ENCODE measurements around the gene SUPT6H. TPM values are rescaled to one million over a fixed set of nuclear protein-coding genes. Genes with fewer than 3 reads are reported as not detected.

Gene SUPT6H
- total RNA-seq, 1 donor from 2014 or later: 36.5 TPM

GRCh38 chr17:28705728-28706334, 43.8 kb downstream of the SUPT6H start:
- Histone ChIP-seq H3K4me3 (ENCODE audit: low read length in 3 of 3) (no peak overlapping the region), H3K27ac (ENCODE audit: low read depth, low read length) (no peak overlapping the region), H3K9me3 (ENCODE audit: control insufficient read depth in 3 of 3, low read length in 3 of 3) (no peaks in the 10 kb centered on the region), H3K4me1 (ENCODE audit: control insufficient read depth in 3 of 3, insufficient read depth in 3 of 3, low read length in 3 of 3) (peaks cover 3 to 5% (median 4%) of the 10 kb centered on the region in 3 donors), H3K36me3 (ENCODE audit: control insufficient read depth in 3 of 3, insufficient read depth in 3 of 3, low read length in 3 of 3) (peaks cover 29 to 39% (median 34%) of the 10 kb centered on the region in 3 donors), H3K9ac (ENCODE audit: low read depth in 1 of 3, low read length in 3 of 3) (no peak overlapping the region), H3K27me3 (ENCODE audit: control insufficient read depth in 3 of 3, insufficient read depth in 3 of 3, low read length in 3 of 3) (no peaks in the 10 kb centered on the region)

GRCh38 chr17:28706471-28707338, 44.7 kb downstream of the SUPT6H start:
- Histone ChIP-seq H3K36me3 (ENCODE audit: control insufficient read depth in 3 of 3, insufficient read depth in 3 of 3, low read length in 3 of 3) (peaks cover 21 to 30% (median 26%) of the 10 kb centered on the region in 3 donors), H3K27me3 (ENCODE audit: control insufficient read depth in 3 of 3, insufficient read depth in 3 of 3, low read length in 3 of 3) (no peaks in the 10 kb centered on the region), H3K27ac (ENCODE audit: low read depth, low read length) (no peak overlapping the region), H3K4me1 (ENCODE audit: control insufficient read depth in 3 of 3, insufficient read depth in 3 of 3, low read length in 3 of 3) (peaks cover 7 to 9% (median 8%) of the 10 kb centered on the region in 3 donors), H3K9me3 (ENCODE audit: control insufficient read depth in 3 of 3, low read length in 3 of 3) (no peaks in the 10 kb centered on the region), H3K4me3 (ENCODE audit: low read length in 3 of 3) (no peak overlapping the region), H3K9ac (ENCODE audit: low read depth in 1 of 3, low read length in 3 of 3) (no peak overlapping the region)

GRCh38 chr17:28707339-28707720, 45.3 kb downstream of the SUPT6H start:
- H3K9ac ChIP-seq (ENCODE audit: low read depth in 1 of 3, low read length in 3 of 3): no peak overlapping the region

GRCh38 chr17:28710861-28711722, 49.1 kb downstream of the SUPT6H start:
- no peaks in the 10 kb centered on the region for H3K9me3 ChIP-seq (ENCODE audit: control insufficient read depth in 3 of 3, low read length in 3 of 3)
- H3K4me3 ChIP-seq (ENCODE audit: low read length in 3 of 3): peak overlapping the region; percentile 72 to 80 (median 80)
- H3K36me3 ChIP-seq (ENCODE audit: control insufficient read depth in 3 of 3, insufficient read depth in 3 of 3, low read length in 3 of 3): peaks cover 0 to 14% (median 2%) of the 10 kb centered on the region in 3 donors
- H3K9ac ChIP-seq (ENCODE audit: low read depth in 1 of 3, low read length in 3 of 3): peak overlapping the region; percentile 72 to 82 (median 75)
- H3K27ac ChIP-seq (ENCODE audit: low read depth, low read length): peak overlapping the region; percentile 83
- peaks cover 0 to 27% (median 24%) of the 10 kb centered on the region in 3 donors for H3K27me3 ChIP-seq (ENCODE audit: control insufficient read depth in 3 of 3, insufficient read depth in 3 of 3, low read length in 3 of 3)
- peaks cover 9 to 18% (median 18%) of the 10 kb centered on the region in 3 donors for H3K4me1 ChIP-seq (ENCODE audit: control insufficient read depth in 3 of 3, insufficient read depth in 3 of 3, low read length in 3 of 3)

More at GRCh38 chr17:28707339-28707720, 45.3 kb downstream of the SUPT6H start:
- Histone ChIP-seq H3K27me3 (ENCODE audit: control insufficient read depth in 3 of 3, insufficient read depth in 3 of 3, low read length in 3 of 3) (peaks cover 0 to under 1% (median under 1%) of the 10 kb centered on the region in 3 donors), H3K9me3 (ENCODE audit: control insufficient read depth in 3 of 3, low read length in 3 of 3) (no peaks in the 10 kb centered on the region), H3K27ac (ENCODE audit: low read depth, low read length) (no peak overlapping the region), H3K4me1 (ENCODE audit: control insufficient read depth in 3 of 3, insufficient read depth in 3 of 3, low read length in 3 of 3) (peaks cover 9 to 13% (median 12%) of the 10 kb centered on the region in 3 donors), H3K4me3 (ENCODE audit: low read length in 3 of 3) (no peak overlapping the region), H3K36me3 (ENCODE audit: control insufficient read depth in 3 of 3, insufficient read depth in 3 of 3, low read length in 3 of 3) (peaks cover 14 to 24% (median 19%) of the 10 kb centered on the region in 3 donors)

GRCh38 chr17:28711723-28712031, 49.7 kb downstream of the SUPT6H start, which contains the start of gene PROCA1:
TSS of gene PROCA1 (minus strand) at chr17:28711888. CDS start at chr17:28711660, 228 bp downstream.
- Histone ChIP-seq H3K36me3 (ENCODE audit: control insufficient read depth in 3 of 3, insufficient read depth in 3 of 3, low read length in 3 of 3) (peaks cover 0 to 14% (median 2%) of the 10 kb centered on the region in 3 donors), H3K27ac (ENCODE audit: low read depth, low read length) (peak within 1 kb of the TSS; percentile 83), H3K4me3 (ENCODE audit: low read length in 3 of 3) (peak within 1 kb of the TSS; percentile 72 to 80 (median 80)), H3K4me1 (ENCODE audit: control insufficient read depth in 3 of 3, insufficient read depth in 3 of 3, low read length in 3 of 3) (peaks cover 12 to 22% (median 22%) of the 10 kb centered on the region in 3 donors), H3K9ac (ENCODE audit: low read depth in 1 of 3, low read length in 3 of 3) (peak within 1 kb of the TSS; percentile 72 to 82 (median 75)), H3K27me3 (ENCODE audit: control insufficient read depth in 3 of 3, insufficient read depth in 3 of 3, low read length in 3 of 3) (peaks cover 0 to 33% (median 29%) of the 10 kb centered on the region in 3 donors), H3K9me3 (ENCODE audit: control insufficient read depth in 3 of 3, low read length in 3 of 3) (no peaks in the 10 kb centered on the region)

GRCh38 chr17:28712032-28712704, 50.2 kb downstream of the SUPT6H start:
- H3K4me1 ChIP-seq (ENCODE audit: control insufficient read depth in 3 of 3, insufficient read depth in 3 of 3, low read length in 3 of 3): peaks cover 15 to 26% (median 25%) of the 10 kb centered on the region in 3 donors
- peak overlapping the region; percentile 83 for H3K27ac ChIP-seq (ENCODE audit: low read depth, low read length)
- peaks cover 4 to 38% (median 34%) of the 10 kb centered on the region in 3 donors for H3K27me3 ChIP-seq (ENCODE audit: control insufficient read depth in 3 of 3, insufficient read depth in 3 of 3, low read length in 3 of 3)
- peaks cover 0 to 14% (median 2%) of the 10 kb centered on the region in 3 donors for H3K36me3 ChIP-seq (ENCODE audit: control insufficient read depth in 3 of 3, insufficient read depth in 3 of 3, low read length in 3 of 3)
- H3K4me3 ChIP-seq (ENCODE audit: low read length in 3 of 3): peak overlapping the region; percentile 72 to 80 (median 80)
- no peaks in the 10 kb centered on the region for H3K9me3 ChIP-seq (ENCODE audit: control insufficient read depth in 3 of 3, low read length in 3 of 3)
- peak overlapping the region; percentile 51 to 82 (median 75) for H3K9ac ChIP-seq (ENCODE audit: low read depth in 1 of 3, low read length in 3 of 3)

GRCh38 chr17:28712705-28713415, 50.9 kb downstream of the SUPT6H start:
- no peak overlapping the region for H3K27ac ChIP-seq (ENCODE audit: low read depth, low read length)

GRCh38 chr17:28714281-28714680, 52.3 kb downstream of the SUPT6H start:
- no peak overlapping the region for H3K27ac ChIP-seq (ENCODE audit: low read depth, low read length)
- H3K4me3 ChIP-seq (ENCODE audit: low read length in 3 of 3): no peak overlapping the region
- no peak overlapping the region for H3K9ac ChIP-seq (ENCODE audit: low read depth in 1 of 3, low read length in 3 of 3)
- peaks cover 0 to 14% (median 2%) of the 10 kb centered on the region in 3 donors for H3K36me3 ChIP-seq (ENCODE audit: control insufficient read depth in 3 of 3, insufficient read depth in 3 of 3, low read length in 3 of 3)
- H3K27me3 ChIP-seq (ENCODE audit: control insufficient read depth in 3 of 3, insufficient read depth in 3 of 3, low read length in 3 of 3): peaks cover 6 to 50% (median 37%) of the 10 kb centered on the region in 3 donors
- no peaks in the 10 kb centered on the region for H3K9me3 ChIP-seq (ENCODE audit: control insufficient read depth in 3 of 3, low read length in 3 of 3)
- H3K4me1 ChIP-seq (ENCODE audit: control insufficient read depth in 3 of 3, insufficient read depth in 3 of 3, low read length in 3 of 3): peaks cover 27 to 38% (median 37%) of the 10 kb centered on the region in 3 donors

More at GRCh38 chr17:28712705-28713415, 50.9 kb downstream of the SUPT6H start:
- Histone ChIP-seq H3K9ac (ENCODE audit: low read depth in 1 of 3, low read length in 3 of 3) (no peak overlapping the region), H3K9me3 (ENCODE audit: control insufficient read depth in 3 of 3, low read length in 3 of 3) (no peaks in the 10 kb centered on the region), H3K27me3 (ENCODE audit: control insufficient read depth in 3 of 3, insufficient read depth in 3 of 3, low read length in 3 of 3) (peaks cover 6 to 44% (median 35%) of the 10 kb centered on the region in 3 donors), H3K4me3 (ENCODE audit: low read length in 3 of 3) (no peak overlapping the region), H3K36me3 (ENCODE audit: control insufficient read depth in 3 of 3, insufficient read depth in 3 of 3, low read length in 3 of 3) (peaks cover 0 to 14% (median 2%) of the 10 kb centered on the region in 3 donors), H3K4me1 (ENCODE audit: control insufficient read depth in 3 of 3, insufficient read depth in 3 of 3, low read length in 3 of 3) (peaks cover 16 to 26% (median 25%) of the 10 kb centered on the region in 3 donors)
